PC-3 (cell line): ENCODE measurements around the gene CGB8. TPM values are rescaled to one million over a fixed set of nuclear protein-coding genes. Genes with fewer than 3 reads are reported as not detected.

ENCODE experiments used
- ATAC-seq: fragments of 200-7000 bp; cut with Tn5 transposase; 2 replicates; pipeline ENCODE4 v1.9.1; 2020; ENCODE audit warnings: mild to moderate bottlenecking, moderate library complexity
- BruUV-seq: library from RNA; stranded (reverse); fragments of 400-500 nt; replicated peaks from 2 replicates; lab custom pipeline; 2021; lab: Mats Ljungman, UMichigan
- CTCF ChIA-PET: fragments of 300-600 bp; sonication (Branson Sonifier 250); formaldehyde crosslinking; loops from one replicate; lab custom pipeline; 2022; ENCODE audit warnings: antibody characterized with exemption; lab: Charles Lee
- POLR2A ChIA-PET: fragments of 300-600 bp; sonication (Branson Sonifier 250); formaldehyde crosslinking; loops from one replicate; lab custom pipeline; 2022; ENCODE audit warnings: antibody characterized with exemption; ENCODE audit not compliant: unreplicated experiment; lab: Charles Lee
- DNase-seq: peaks from one replicate; pipeline ENCODE4 v3.0.0-alpha.2; 2015
- H2AFZ ChIP-seq: fragments of 300-600 bp; sonication (generic); 2 replicates; pipeline ENCODE4 v1.6.0; 2016; ENCODE audit warnings: antibody characterized with exemption, low read length
- H3F3A ChIP-seq: fragments of 300-600 bp; sonication (generic); one replicate; pipeline ENCODE4 v1.6.0; 2017; ENCODE audit warnings: antibody characterized with exemption, low read length, control low read depth, mild to moderate bottlenecking; ENCODE audit not compliant: unreplicated experiment
- H3K27ac ChIP-seq: fragments of 300-600 bp; sonication (generic); 2 replicates; pipeline ENCODE4 v1.5.1; 2016; ENCODE audit warnings: mild to moderate bottlenecking, low read length
- H3K27me3 ChIP-seq: fragments of 300-600 bp; sonication (generic); 2 replicates; pipeline ENCODE4 v1.6.1; 2016; ENCODE audit warnings: low read length, mixed read lengths
- H3K36me3 ChIP-seq: fragments of 300-600 bp; sonication (generic); 2 replicates; pipeline ENCODE4 v1.6.1; 2016; ENCODE audit warnings: low read depth, mixed run types, low read length, mixed read lengths
- H3K4me1 ChIP-seq: fragments of 300-600 bp; sonication (generic); 2 replicates; pipeline ENCODE4 v1.5.1; 2016; ENCODE audit warnings: low read length; ENCODE audit not compliant: insufficient read depth
- H3K4me2 ChIP-seq: fragments of 300-600 bp; sonication (generic); 2 replicates; pipeline ENCODE4 v1.6.0; 2016; ENCODE audit warnings: low read length
- H3K4me3 ChIP-seq: fragments of 300-600 bp; sonication (generic); 2 replicates; pipeline ENCODE4 v1.5.1; 2016; ENCODE audit warnings: mild to moderate bottlenecking, low read length, mixed read lengths
- H3K79me2 ChIP-seq: fragments of 300-600 bp; sonication (generic); 2 replicates; pipeline ENCODE4 v1.6.1; 2017; ENCODE audit warnings: low read length, mixed read lengths
- H3K9ac ChIP-seq: fragments of 300-600 bp; sonication (generic); 2 replicates; pipeline ENCODE4 v1.6.0; 2016; ENCODE audit warnings: mild to moderate bottlenecking, low read length
- H3K9me2 ChIP-seq: fragments of 300-600 bp; sonication (generic); replicated peaks from 2 replicates; pipeline ENCODE4 v1.6.1; 2016; ENCODE audit warnings: mixed run types, low read length, mixed read lengths
- H3K9me3 ChIP-seq: fragments of 300-600 bp; sonication (generic); 2 replicates; pipeline ENCODE4 v1.6.1; 2016; ENCODE audit warnings: low read length, mixed read lengths
- H4K20me1 ChIP-seq: fragments of 300-600 bp; sonication (generic); 2 replicates; pipeline ENCODE4 v1.6.1; 2016; ENCODE audit warnings: low read length, mixed read lengths
- CTCF ChIP-seq: fragments of 300-600 bp; sonication (generic); conservative IDR thresholded peaks from 2 replicates; pipeline ENCODE4 v1.5.1; 2017; ENCODE audit warnings: antibody characterized with exemption, low read depth, mild to moderate bottlenecking, low read length
- EZH2 ChIP-seq: fragments of 300-600 bp; sonication (generic); IDR thresholded peaks from one replicate; pipeline ENCODE4 v1.6.1; 2017; ENCODE audit warnings: antibody characterized with exemption, mild to moderate bottlenecking, low read length; ENCODE audit not compliant: unreplicated experiment
- EZH2phosphoT487 ChIP-seq: fragments of 300-600 bp; sonication (generic); IDR thresholded peaks from 2 replicates; pipeline ENCODE4 v1.6.1; 2018; ENCODE audit warnings: mild to moderate bottlenecking, antibody characterized with exemption, low read length, borderline replicate concordance
- intact Hi-C: fragments of 100-400 bp; cut with micrococcal nuclease; formaldehyde crosslinking; loops from 2 replicates; pipeline ENCODE4 v1.9.0; 2023
- total RNA-seq: library from RNA; depleted of rRNA; stranded (reverse); fragments of >200 nt; gene quantifications from 2 replicates; pipeline ENCODE4 v1.2.3, GENCODE V29; 2014

CGB8 gene
- total RNA-seq, 1 experiment from 2014 or later, result 1.2 TPM

GRCh38 chr19:49071860-49072547, 23.1 kb upstream of the CGB8 start:
- CTCF ChIA-PET, result no interaction called here
- DNase-seq (no peak), ATAC-seq (no peak)
- no TSS peak for BruUV-seq
- no peak for TF ChIP-seq CTCF
- TF ChIP-seq EZH2, result no peak
- TF ChIP-seq EZH2phosphoT487, result no peak
- intact Hi-C loops, result loop anchor here (10.0 kb wide), 1 partner anchor 77 kb away; the partner anchor contains the start of genes GYS1 and RUVBL2
- no peak overlapping the region for H3K9ac ChIP-seq
- H3K9me3 ChIP-seq, result no peaks in the 10 kb centered on the region
- no peaks in the 10 kb centered on the region for H3K9me2 ChIP-seq
- H3K27me3 ChIP-seq, result 0 out of 2 replicates have a peak, but pooled peaks cover 7% of the 10 kb centered on the region
- no peak overlapping the region for H2AFZ ChIP-seq
- H4K20me1 ChIP-seq, result no peaks in the 10 kb centered on the region
- no peaks in the 10 kb centered on the region for H3K79me2 ChIP-seq
- H3K4me2 ChIP-seq, result no peak overlapping the region
- H3F3A ChIP-seq, result no peaks in the 10 kb centered on the region
- no peaks in the 10 kb centered on the region for H3K36me3 ChIP-seq
- no peak overlapping the region for H3K4me3 ChIP-seq
- POLR2A ChIA-PET, result no interaction called here
- H3K4me1 ChIP-seq, result no peaks in the 10 kb centered on the region
- no peak overlapping the region for H3K27ac ChIP-seq

GRCh38 chr19:49070416-49070815, 21.5 kb upstream of the CGB8 start:
- Histone ChIP-seq H3K9me2 (no peaks in the 10 kb centered on the region), H3K4me3 (no peak overlapping the region), H3K4me1 (no peaks in the 10 kb centered on the region), H3K79me2 (no peaks in the 10 kb centered on the region), H3K9ac (no peak overlapping the region), H3K9me3 (no peaks in the 10 kb centered on the region), H3F3A (no peaks in the 10 kb centered on the region), H3K27ac (no peak overlapping the region), H3K36me3 (no peaks in the 10 kb centered on the region), H3K4me2 (no peak overlapping the region), H3K27me3 (0 out of 2 replicates have a peak, but pooled peaks cover 7% of the 10 kb centered on the region), H2AFZ (no peak overlapping the region), H4K20me1 (no peaks in the 10 kb centered on the region)
- no peak for TF ChIP-seq EZH2
- TF ChIP-seq CTCF, result no peak
- no peak for TF ChIP-seq EZH2phosphoT487
- ChIA-PET POLR2A (no interaction called here), CTCF (interaction anchor here (0.6 kb wide), 1 partner anchor 77 kb away, joined by 4 read pairs; the partner anchor contains the start of gene RUVBL2)
- BruUV-seq, result no TSS peak
- intact Hi-C loops, result loop anchor here (10.0 kb wide), 1 partner anchor 76 kb away; the partner anchor contains the start of genes GYS1 and RUVBL2
- DNase-seq, result no peak
- no peak for ATAC-seq

GRCh38 chr19:49069026-49069425, 20.1 kb upstream of the CGB8 start:
- Histone ChIP-seq H3K9me3 (no peaks in the 10 kb centered on the region), H3K9ac (no peak overlapping the region), H3K27ac (no peak overlapping the region), H2AFZ (no peak overlapping the region), H3K4me1 (no peaks in the 10 kb centered on the region), H3F3A (no peaks in the 10 kb centered on the region), H4K20me1 (no peaks in the 10 kb centered on the region), H3K9me2 (no peaks in the 10 kb centered on the region), H3K4me3 (no peak overlapping the region), H3K36me3 (no peaks in the 10 kb centered on the region), H3K79me2 (no peaks in the 10 kb centered on the region), H3K4me2 (no peak overlapping the region), H3K27me3 (0 out of 2 replicates have a peak, but pooled peaks cover 7% of the 10 kb centered on the region)
- ChIA-PET POLR2A (no interaction called here), CTCF (no interaction called here)
- TF ChIP-seq CTCF (no peak), EZH2phosphoT487 (no peak), EZH2 (no peak)
- no TSS peak for BruUV-seq
- DNase-seq (no peak), ATAC-seq (no peak)
- intact Hi-C loops, result no loop called here
